ENCODE measurements around the gene CD1D. TPM values are rescaled to one million over a fixed set of nuclear protein-coding genes. Genes with fewer than 3 reads are reported as not detected.

CD1D gene
- total RNA-seq, 1 experiment from 2014 or later: not detected

GRCh38 chr1:158179301-158180041 lies 1.2 kb upstream of the CD1D start:
- BruUV-seq (replicated peaks): no TSS peak
- no peaks in the 10 kb centered on the region for H3K9me3 Mint-ChIP-seq (ENCODE audit: unreplicated experiment)
- H3K4me1 ChIP-seq: no peaks in the 10 kb centered on the region
- no peak overlapping the region for H3K4me3 ChIP-seq (ENCODE audit: low read depth, low read length)
- no peaks in the 10 kb centered on the region for H3K36me3 ChIP-seq (ENCODE audit: control insufficient read depth, insufficient read depth, low read length)
- POLR2A ChIA-PET: no interaction called here
- no peak overlapping the region for H3K4me3 Mint-ChIP-seq (ENCODE audit: unreplicated experiment)
- no peaks in the 10 kb centered on the region for H3K27me3 ChIP-seq (replicated peaks; ENCODE audit: control insufficient read depth, insufficient read depth, low read length)
- peaks cover 28% of the 10 kb centered on the region for H3K27me3 Mint-ChIP-seq (ENCODE audit: insufficient read depth, unreplicated experiment)
- no peaks in the 10 kb centered on the region for H3K36me3 Mint-ChIP-seq (ENCODE audit: insufficient read depth, unreplicated experiment)
- no peak for TF ChIP-seq CTCF (IDR thresholded peaks at IDR 0.05; ENCODE audit: insufficient read depth in 1 of 2, low read depth in 1 of 2, low read length in 1 of 2, severe bottlenecking in 1 of 2, unreplicated experiment in 1 of 2)
- no peak overlapping the region for H3K27ac Mint-ChIP-seq (ENCODE audit: unreplicated experiment)
- no peak for DNase-seq
- CTCF ChIA-PET: no interaction called here
- intact Hi-C loops (cut with micrococcal nuclease; ENCODE audit: unreplicated experiment): no loop called here
- H3K9me3 ChIP-seq: no peaks in the 10 kb centered on the region
- H3K4me1 Mint-ChIP-seq (ENCODE audit: low read depth, unreplicated experiment): no peaks in the 10 kb centered on the region

GRCh38 chr1:158181577-158181922 lies 855 bp downstream of the CD1D start:
- H3K4me3 ChIP-seq (ENCODE audit: low read depth, low read length): no peak overlapping the region
- no peaks in the 10 kb centered on the region for H3K9me3 ChIP-seq
- Mint-ChIP-seq H3K4me1 (ENCODE audit: low read depth, unreplicated experiment) (no peaks in the 10 kb centered on the region), H3K36me3 (ENCODE audit: insufficient read depth, unreplicated experiment) (no peaks in the 10 kb centered on the region), H3K4me3 (ENCODE audit: unreplicated experiment) (no peak overlapping the region), H3K9me3 (ENCODE audit: unreplicated experiment) (no peaks in the 10 kb centered on the region), H3K27me3 (ENCODE audit: insufficient read depth, unreplicated experiment) (peaks cover 19% of the 10 kb centered on the region), H3K27ac (ENCODE audit: unreplicated experiment) (no peak overlapping the region)
- POLR2A ChIA-PET: no interaction called here
- H3K36me3 ChIP-seq (ENCODE audit: control insufficient read depth, insufficient read depth, low read length): no peaks in the 10 kb centered on the region
- DNase-seq: no peak
- no TSS peak for BruUV-seq (replicated peaks)
- intact Hi-C loops (cut with micrococcal nuclease; ENCODE audit: unreplicated experiment): no loop called here
- CTCF ChIA-PET: no interaction called here
- no peaks in the 10 kb centered on the region for H3K27me3 ChIP-seq (replicated peaks; ENCODE audit: control insufficient read depth, insufficient read depth, low read length)
- no peaks in the 10 kb centered on the region for H3K4me1 ChIP-seq
- no peak for TF ChIP-seq CTCF (IDR thresholded peaks at IDR 0.05; ENCODE audit: insufficient read depth in 1 of 2, low read depth in 1 of 2, low read length in 1 of 2, severe bottlenecking in 1 of 2, unreplicated experiment in 1 of 2)

GRCh38 chr1:158185770-158186169 lies 5.1 kb downstream of the CD1D start:
- no peak for DNase-seq
- CTCF ChIA-PET: no interaction called here
- Histone ChIP-seq H3K9me3 (no peaks in the 10 kb centered on the region), H3K4me3 (ENCODE audit: low read depth, low read length) (no peak overlapping the region), H3K4me1 (no peaks in the 10 kb centered on the region), H3K27me3 (replicated peaks; ENCODE audit: control insufficient read depth, insufficient read depth, low read length) (no peaks in the 10 kb centered on the region), H3K36me3 (ENCODE audit: control insufficient read depth, insufficient read depth, low read length) (no peaks in the 10 kb centered on the region)
- Mint-ChIP-seq H3K4me3 (ENCODE audit: unreplicated experiment) (no peak overlapping the region), H3K27me3 (ENCODE audit: insufficient read depth, unreplicated experiment) (peaks cover 14% of the 10 kb centered on the region), H3K27ac (ENCODE audit: unreplicated experiment) (no peak overlapping the region), H3K9me3 (ENCODE audit: unreplicated experiment) (no peaks in the 10 kb centered on the region), H3K36me3 (ENCODE audit: insufficient read depth, unreplicated experiment) (no peaks in the 10 kb centered on the region), H3K4me1 (ENCODE audit: low read depth, unreplicated experiment) (no peaks in the 10 kb centered on the region)
- intact Hi-C loops (cut with micrococcal nuclease; ENCODE audit: unreplicated experiment): no loop called here
- no TSS peak for BruUV-seq (replicated peaks)
- POLR2A ChIA-PET: no interaction called here
- no peak for TF ChIP-seq CTCF (IDR thresholded peaks at IDR 0.05; ENCODE audit: insufficient read depth in 1 of 2, low read depth in 1 of 2, low read length in 1 of 2, severe bottlenecking in 1 of 2, unreplicated experiment in 1 of 2)

All from Caco-2 (cell line).